Urinary bladder (tissue), 4 donors: ENCODE measurements around the gene TRIM49B. TPM values are rescaled to one million over a fixed set of nuclear protein-coding genes. Genes with fewer than 3 reads are reported as not detected.
"Not testable (repeated sequence)": the region's sequence is repeated elsewhere in the genome, so short reads cannot be mapped to it uniquely, and the experiment has no call there.

ENCODE experiments used
- DNase-seq: peaks from one replicate; pipeline ENCODE4 v3.0.0-alpha.2; 2015; ENCODE audit errors: extremely low spot score
- H3K27ac ChIP-seq: one replicate; pipeline ENCODE4 v1.5.1; 2013; ENCODE audit warnings: low read depth, mild to moderate bottlenecking, moderate library complexity
- H3K36me3 ChIP-seq: one replicate; pipeline ENCODE4 v1.6.1; 2013; ENCODE audit warnings: mild to moderate bottlenecking, moderate library complexity; ENCODE audit not compliant: insufficient read depth
- H3K4me1 ChIP-seq: one replicate; pipeline ENCODE4 v1.6.1; 2013; ENCODE audit warnings: mild to moderate bottlenecking, moderate library complexity; ENCODE audit not compliant: insufficient read depth
- H3K4me3 ChIP-seq: one replicate; pipeline ENCODE4 v1.5.1; 2013; ENCODE audit warnings: low read depth, low read length
- WGBS: extraction: QIAGEN DNeasy Blood & Tissue Kit; methylation state at CpG from one replicate; pipeline ENCODE4 v1.1.7; 2013; 5-methylcytosine and 5-hydroxymethylcytosine counted together
- polyA plus RNA-seq: library from polyadenylated mRNA; stranded (reverse); fragments of 200-250 nt; gene quantifications from one replicate; pipeline ENCODE4 v1.2.3, GENCODE V29; 2013
- small RNA-seq: library from RNA; depleted of rRNA; stranded (forward); fragments of <200 nt; gene quantifications from one replicate; pipeline ENCODE3, GENCODE V24; 2014
- total RNA-seq: library from RNA; depleted of rRNA; stranded (reverse); fragments of >200 nt; gene quantifications from one replicate; pipeline ENCODE4 v1.2.3, GENCODE V29; 2014
- donor health status: healthy with polysubstance abuse.
- donor health status: healthy.

TRIM49B gene
- total RNA-seq (not detected), polyA plus RNA-seq (not detected)

GRCh38 chr11:49028523-49028922 is at the start of gene TRIM49B:
TRIM49B (plus strand) TSS chr11:49028823; CDS start chr11:49031600, 2,777 bp downstream.
- WGBS = 40% methylated on average over 2 of the region's 2 CpGs
- DNase-seq, H3K27ac ChIP-seq, H3K4me1 ChIP-seq, H3K36me3 ChIP-seq, H3K4me3 ChIP-seq: not testable (repeated sequence)

DNA sequence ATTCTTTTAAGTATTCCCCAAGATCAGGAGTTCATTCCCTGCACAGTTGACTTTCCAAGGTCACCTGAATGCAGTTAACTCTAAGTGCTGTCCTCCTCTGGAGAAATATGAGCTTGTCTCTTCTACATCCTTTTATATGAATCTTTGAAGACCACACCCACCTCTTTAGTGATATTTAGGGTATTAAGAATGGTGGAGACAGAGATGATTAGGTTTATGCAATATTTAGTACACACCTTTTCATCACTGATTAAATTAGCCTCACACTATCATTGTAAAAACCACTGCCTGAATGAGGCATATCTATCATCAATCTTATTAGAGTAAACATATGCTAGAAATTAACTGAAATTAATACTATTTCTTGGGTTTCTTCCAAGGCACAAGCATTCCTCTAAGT is 44.8 kb upstream of the TRIM49B start, which contains the start of gene TRIM51G:
TRIM51G (minus strand) TSS at position 101 of the 400 bp plus-strand sequence. CDS start 2,190 bp downstream, outside the sequence.
- not testable (repeated sequence) for DNase-seq, H3K27ac ChIP-seq, H3K4me1 ChIP-seq, H3K36me3 ChIP-seq, H3K4me3 ChIP-seq

GRCh38 chr11:49048229-49048628 is 19.6 kb downstream of the TRIM49B start:
- H3K36me3 ChIP-seq, H3K4me1 ChIP-seq, DNase-seq, H3K4me3 ChIP-seq, H3K27ac ChIP-seq: not testable (repeated sequence)
- WGBS = 48% methylated on average over 27 of the region's 28 CpGs

- H3K4me3 ChIP-seq, H3K36me3 ChIP-seq, DNase-seq, H3K4me1 ChIP-seq, H3K27ac ChIP-seq: not testable (repeated sequence)
- WGBS = 53% methylated on average over 36 of the region's 38 CpGs
Observed at GRCh38 chr11:49049821-49050220, 21.2 kb downstream of the TRIM49B start.

DNA sequence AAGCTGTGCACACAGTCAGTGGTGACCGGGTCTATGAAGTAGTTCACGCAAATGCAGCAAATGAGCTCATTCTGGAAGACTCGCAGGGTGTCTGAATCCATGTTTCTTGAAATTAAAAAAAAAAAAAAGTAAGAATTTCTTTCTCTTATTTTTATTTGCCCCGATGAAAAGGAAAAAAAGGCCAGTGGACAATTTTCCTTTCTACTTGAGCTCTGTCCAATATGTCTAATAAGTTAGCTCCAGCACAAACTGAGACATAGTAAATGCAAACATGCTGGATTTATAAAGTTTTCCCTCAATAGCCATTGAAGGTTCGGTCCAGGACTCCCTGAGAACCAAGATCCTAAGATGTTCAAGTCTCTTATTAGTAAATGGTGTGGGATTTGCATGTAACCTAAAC is 30.4 kb downstream of the TRIM49B start, which contains the start of gene TRIM64C:
TRIM64C (minus strand) TSS at position 101 of the 400 bp plus-strand sequence; CDS start at position 101, 0 bp downstream.
- H3K27ac ChIP-seq, DNase-seq, H3K4me3 ChIP-seq, H3K36me3 ChIP-seq, H3K4me1 ChIP-seq: not testable (repeated sequence)
- 83% methylated on average over 5 of the region's 5 CpGs for WGBS

- H3K27ac ChIP-seq, H3K36me3 ChIP-seq, H3K4me1 ChIP-seq, DNase-seq, H3K4me3 ChIP-seq: not testable (repeated sequence)
- 62% methylated on average over 5 of the region's 5 CpGs for WGBS
Observed at GRCh38 chr11:49069897-49070296, 41.3 kb downstream of the TRIM49B start.

Small RNA genes within 50 kb of the gene (small RNA-seq; reads per million reads assigned to genes)
- not detected for gene AC084851.1

Other genes with a start within 250 kb of the TRIM49B start
- not detected for gene TRIM51G, start 44.9 kb upstream of the TRIM49B start, total RNA-seq
- not detected for gene TRIM51G, start 44.9 kb upstream of the TRIM49B start, polyA plus RNA-seq
- gene TRIM64C, start 30.3 kb downstream of the TRIM49B start, total RNA-seq = not detected
- gene TRIM64C, start 30.3 kb downstream of the TRIM49B start, polyA plus RNA-seq = not detected
- 9.1 TPM for gene FOLH1, start 179.8 kb downstream of the TRIM49B start, total RNA-seq
- 0.96 TPM for gene FOLH1, start 179.8 kb downstream of the TRIM49B start, polyA plus RNA-seq